NT2/D1 (cell line): ENCODE data around the gene SCN9A.
"Not testable (repeated sequence)": the region's sequence is repeated elsewhere in the genome, so short reads cannot be mapped to it uniquely, and the experiment has no call there.

Experiments used
- DNase-seq: peaks from one replicate; pipeline ENCODE4 v3.0.0-alpha.2; 2011; ENCODE audit warnings: low read depth, low spot score
- H3K27me3 ChIP-seq: 2 replicates; pipeline ENCODE4 v1.6.0; 2011; ENCODE audit warnings: mild to moderate bottlenecking; ENCODE audit not compliant: insufficient read length, insufficient read depth
- H3K36me3 ChIP-seq: 2 replicates; pipeline ENCODE4 v1.6.1; 2011; ENCODE audit warnings: mild to moderate bottlenecking, low read length, mixed read lengths; ENCODE audit not compliant: insufficient read depth, insufficient read length
- H3K4me1 ChIP-seq: 2 replicates; pipeline ENCODE4 v1.5.1; 2011; ENCODE audit not compliant: insufficient read depth, insufficient read length
- H3K4me3 ChIP-seq: 2 replicates; pipeline ENCODE4 v1.5.1; 2011; ENCODE audit warnings: low read depth; ENCODE audit not compliant: insufficient read length
- H3K9ac ChIP-seq: 2 replicates; pipeline ENCODE4 v1.6.0; 2011; ENCODE audit warnings: low read depth; ENCODE audit not compliant: insufficient read length
- H3K9me3 ChIP-seq: 2 replicates; pipeline ENCODE4 v1.5.1; 2011; ENCODE audit warnings: mild to moderate bottlenecking, low read length; ENCODE audit not compliant: insufficient read depth
- SUZ12 ChIP-seq: IDR thresholded peaks from 2 replicates; pipeline ENCODE4 v1.6.1; 2011; ENCODE audit not compliant: insufficient read length, insufficient read depth; ENCODE audit errors: extremely low read depth
- YY1 ChIP-seq: IDR thresholded peaks from 2 replicates; pipeline ENCODE4 v1.6.1; 2011; ENCODE audit not compliant: insufficient read length, insufficient read depth
- ZNF274 ChIP-seq: IDR thresholded peaks from 2 replicates; pipeline ENCODE4 v1.6.1; 2011; ENCODE audit warnings: mild to moderate bottlenecking, low read depth, low read length

Gene SCN9A

DNA sequence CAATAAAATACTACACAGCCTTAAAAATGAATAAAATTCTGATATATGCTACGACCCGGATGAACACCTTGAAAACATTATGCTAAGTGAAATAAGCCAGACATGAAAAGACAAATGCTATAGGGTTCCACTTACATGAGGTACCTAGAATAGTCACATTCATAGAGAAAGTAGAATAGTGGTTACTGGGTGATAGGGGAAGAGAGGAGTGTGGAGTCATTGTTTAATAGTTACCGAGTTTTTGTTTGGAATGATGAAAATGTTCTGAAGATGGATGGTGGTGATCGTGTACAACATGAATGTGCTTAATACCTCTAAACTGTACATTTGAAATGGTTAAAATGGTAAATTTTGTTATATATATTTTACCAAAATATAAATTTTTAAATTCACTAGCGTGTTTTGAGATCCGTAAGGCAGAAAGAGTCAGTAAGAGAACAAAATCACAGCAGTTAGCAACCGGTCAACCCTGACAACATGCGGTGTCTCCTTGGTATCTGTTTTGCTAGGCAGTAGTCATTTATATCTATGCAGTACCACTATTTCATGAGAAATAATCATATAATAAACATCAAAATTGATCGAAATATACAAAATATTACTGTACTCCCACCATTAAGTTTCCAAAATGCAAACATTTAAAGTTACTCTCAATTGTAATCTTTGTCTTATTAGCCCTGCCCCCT, 11.1 kb downstream of the SCN9A start:
- Histone ChIP-seq H3K27me3 (no peaks in the 10 kb centered on the region), H3K4me1 (no peaks in the 10 kb centered on the region), H3K4me3 (no peak overlapping the region), H3K9ac (no peak overlapping the region), H3K36me3 (no peaks in the 10 kb centered on the region), H3K9me3 (no peaks in the 10 kb centered on the region)
- no peak for TF ChIP-seq SUZ12
- TF ChIP-seq YY1, result no peak
- TF ChIP-seq ZNF274, result no peak
- no peak for DNase-seq

DNA sequence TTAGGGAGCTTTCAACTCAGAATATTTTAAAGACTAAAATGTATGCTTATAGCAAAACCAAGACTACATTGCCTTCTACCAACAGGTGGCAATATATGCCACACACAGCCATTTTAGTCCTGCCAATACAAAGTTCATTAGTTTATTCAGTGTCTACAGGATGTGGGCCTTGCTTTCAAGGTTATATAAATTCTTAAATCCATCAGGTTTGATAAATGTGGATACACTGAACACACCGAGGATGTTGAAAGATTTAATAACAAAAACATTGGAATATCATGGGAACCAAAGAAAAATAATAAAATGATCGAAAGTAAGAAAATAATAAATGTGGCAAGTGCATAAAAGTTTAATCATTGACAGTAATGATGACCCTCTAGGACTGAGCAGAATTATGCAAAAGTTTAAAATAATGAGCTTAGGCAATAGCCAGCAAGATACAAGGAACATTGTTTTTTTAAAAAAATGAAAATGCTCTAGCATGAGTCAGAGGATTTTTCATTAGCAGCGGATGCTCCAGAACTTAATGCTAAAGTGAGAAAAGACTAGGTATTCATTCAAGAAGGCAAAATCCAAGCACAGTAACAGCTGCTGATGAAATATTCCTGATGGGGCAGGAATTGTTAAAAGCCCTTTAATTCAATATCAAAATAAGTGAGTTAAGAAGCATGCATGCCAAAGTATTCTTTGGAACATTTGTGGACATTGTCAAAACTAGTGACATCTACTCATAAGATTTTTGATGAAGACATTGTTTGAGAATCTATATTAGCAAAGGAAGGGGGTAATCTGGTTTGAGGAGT, 14.2 kb downstream of the SCN9A start:
- TF ChIP-seq YY1 (no peak), ZNF274 (no peak), SUZ12 (no peak)
- DNase-seq, result no peak
- no peak overlapping the region for H3K4me3 ChIP-seq
- H3K4me1 ChIP-seq, result no peaks in the 10 kb centered on the region
- H3K9ac ChIP-seq, result no peak overlapping the region
- H3K27me3 ChIP-seq, result no peaks in the 10 kb centered on the region
- no peaks in the 10 kb centered on the region for H3K36me3 ChIP-seq
- H3K9me3 ChIP-seq, result no peaks in the 10 kb centered on the region

DNA sequence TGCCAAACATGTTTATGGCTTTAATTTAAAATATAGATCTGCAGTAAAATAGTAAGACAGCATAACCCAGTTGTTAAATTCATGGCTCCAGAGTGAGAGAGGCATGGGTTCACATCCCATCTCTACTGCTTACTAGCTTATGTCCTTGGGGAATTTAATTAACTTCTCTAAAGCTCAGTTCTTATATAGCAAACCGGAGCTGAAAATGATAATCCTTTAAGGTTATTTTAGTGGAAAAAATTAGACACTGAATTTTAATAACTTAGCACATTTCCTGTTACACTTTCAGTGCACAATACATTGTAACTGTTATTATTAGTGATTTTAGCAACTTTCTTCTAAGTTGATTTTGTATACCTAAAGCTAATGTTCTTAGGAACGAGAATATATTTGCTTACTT, 14.8 kb downstream of the SCN9A start:
- Histone ChIP-seq H3K4me1 (no peaks in the 10 kb centered on the region), H3K9me3 (no peaks in the 10 kb centered on the region), H3K4me3 (no peak overlapping the region), H3K36me3 (no peaks in the 10 kb centered on the region), H3K27me3 (no peaks in the 10 kb centered on the region), H3K9ac (no peak overlapping the region)
- TF ChIP-seq ZNF274 (no peak), SUZ12 (no peak), YY1 (no peak)
- DNase-seq, result no peak

DNA sequence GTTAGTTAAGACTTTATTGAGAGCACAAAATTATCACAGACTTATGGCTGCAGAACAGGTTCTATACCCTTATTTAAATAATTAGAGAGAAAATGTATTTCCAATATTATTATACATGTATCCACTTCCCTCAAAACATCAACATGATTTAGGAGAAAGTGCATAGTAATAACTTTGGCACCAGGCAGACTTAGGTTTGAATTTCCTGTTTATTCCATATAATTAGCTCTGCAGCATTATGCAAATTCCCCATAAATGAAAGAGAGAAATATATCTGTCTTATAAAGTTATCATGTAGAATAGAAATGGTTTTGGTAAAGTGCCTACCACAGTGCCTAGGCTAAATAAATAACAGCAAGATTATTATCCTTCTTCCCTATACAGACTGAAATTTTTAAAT, 15.3 kb downstream of the SCN9A start:
- Histone ChIP-seq H3K4me1 (no peaks in the 10 kb centered on the region), H3K9ac (no peak overlapping the region), H3K36me3 (no peaks in the 10 kb centered on the region), H3K27me3 (no peaks in the 10 kb centered on the region), H3K9me3 (no peaks in the 10 kb centered on the region), H3K4me3 (no peak overlapping the region)
- TF ChIP-seq ZNF274, result no peak
- no peak for TF ChIP-seq YY1
- no peak for TF ChIP-seq SUZ12
- DNase-seq, result no peak

DNA sequence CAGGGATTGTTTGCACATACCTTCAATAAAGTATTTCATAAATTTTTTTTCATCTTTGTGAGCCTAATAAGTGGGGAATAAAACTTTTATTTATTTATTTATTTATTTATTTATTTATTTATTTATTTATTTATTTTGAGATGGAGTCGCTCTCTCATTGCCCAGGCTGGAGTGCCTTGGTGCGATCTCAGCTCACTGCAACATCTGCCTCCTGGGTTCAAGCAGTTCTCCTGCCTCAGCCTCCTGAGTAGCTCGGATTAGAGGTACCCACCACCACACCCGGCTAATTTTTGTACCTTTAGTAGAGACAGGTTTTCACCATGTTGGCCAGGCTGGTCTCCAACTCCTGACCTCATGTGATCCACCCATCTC, 17.8 kb downstream of the SCN9A start:
- DNase-seq, H3K9me3 ChIP-seq, H3K27me3 ChIP-seq, H3K36me3 ChIP-seq, H3K4me3 ChIP-seq, H3K9ac ChIP-seq, H3K4me1 ChIP-seq: not testable (repeated sequence)

DNA sequence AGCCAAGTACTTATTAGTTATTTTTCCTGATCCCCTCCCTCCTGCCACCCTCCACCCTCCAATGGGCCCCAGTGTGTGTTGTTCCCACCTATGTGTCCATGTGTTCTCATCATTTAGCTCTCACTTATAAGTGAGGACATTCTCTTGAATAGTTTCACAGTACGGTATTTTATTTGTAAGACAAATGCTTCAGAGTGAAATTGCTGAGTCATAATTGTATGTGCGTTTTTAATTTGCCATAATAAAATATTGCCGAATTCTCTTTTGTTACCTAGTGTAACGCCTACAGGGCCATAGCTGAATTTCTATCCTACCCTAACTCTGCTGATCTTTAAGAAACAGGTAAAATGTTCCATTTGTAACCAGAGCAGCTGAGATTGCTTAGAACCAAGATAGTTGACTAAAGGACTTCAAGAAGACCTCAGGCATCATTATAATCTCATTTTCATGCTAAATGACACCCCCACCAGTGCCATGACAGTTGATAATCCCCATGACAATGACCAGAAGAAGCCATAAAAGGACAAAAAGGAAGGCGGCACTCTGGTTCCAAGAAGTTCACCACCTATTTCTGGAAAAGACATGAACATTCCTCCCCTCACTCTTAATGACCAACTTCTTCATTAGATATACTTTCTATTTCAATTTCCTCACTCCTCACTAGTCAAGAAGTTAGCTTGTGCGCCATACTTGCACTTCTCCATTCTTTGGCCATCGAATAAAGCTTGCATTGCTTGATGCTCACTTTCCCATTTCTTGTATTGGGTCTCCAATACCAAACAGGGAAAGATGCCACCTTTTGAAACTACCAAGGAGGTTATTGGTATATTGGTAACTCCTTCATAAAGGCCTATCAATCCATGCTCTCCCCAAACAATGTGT, 18.4 kb downstream of the SCN9A start:
- Histone ChIP-seq H3K4me3 (no peak overlapping the region), H3K27me3 (no peaks in the 10 kb centered on the region), H3K4me1 (no peaks in the 10 kb centered on the region), H3K9me3 (no peaks in the 10 kb centered on the region), H3K36me3 (no peaks in the 10 kb centered on the region), H3K9ac (no peak overlapping the region)
- no peak for DNase-seq
- TF ChIP-seq ZNF274 (no peak), YY1 (no peak), SUZ12 (no peak)

DNA sequence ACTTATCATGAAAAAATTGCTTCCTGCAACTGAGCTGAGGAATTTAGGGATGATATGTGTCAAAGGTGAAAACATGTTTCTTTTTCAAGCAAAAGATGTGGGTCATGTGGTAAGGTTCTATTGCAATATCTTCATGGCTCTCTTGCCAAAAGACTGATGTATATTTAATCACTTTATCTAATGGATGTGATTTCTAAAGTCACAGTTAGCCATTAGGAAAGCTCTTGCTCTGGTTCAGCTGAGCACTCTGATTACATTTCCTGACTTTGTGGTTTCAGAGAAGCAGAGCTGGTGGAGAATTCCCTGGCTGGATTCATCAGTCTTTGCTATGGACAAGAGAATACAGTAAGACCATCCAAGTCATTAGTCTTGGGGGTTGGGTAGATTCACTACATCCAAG, 24.4 kb downstream of the SCN9A start:
- Histone ChIP-seq H3K4me3 (no peak overlapping the region), H3K36me3 (no peaks in the 10 kb centered on the region), H3K9me3 (no peaks in the 10 kb centered on the region), H3K9ac (no peak overlapping the region), H3K27me3 (no peaks in the 10 kb centered on the region), H3K4me1 (no peaks in the 10 kb centered on the region)
- DNase-seq, result no peak
- no peak for TF ChIP-seq ZNF274
- TF ChIP-seq YY1, result no peak
- TF ChIP-seq SUZ12, result no peak
